C1 segment of cervical spinal cord (tissue), 14 donors: ENCODE results near the gene SPACA5B.
"Not testable (repeated sequence)": the region's sequence is repeated elsewhere in the genome, so short reads cannot be mapped to it uniquely, and the experiment has no call there.

Experiments
- DNase-seq, 14 donors: peaks; one replicate each; lab custom pipeline; 2025; lab: John Stamatoyannopoulos, UW

SPACA5B gene

GRCh38 chrX:48130326-48130725 is at the start of gene SPACA5B:
Gene SPACA5B, plus strand, starts transcription at chrX:48130626. Its CDS starts 62 bp downstream, at chrX:48130688.
- not testable (repeated sequence) for DNase-seq

- DNase-seq: peak in 7 of 14 donors; percentile 0 to 8 (median 2)
These were observed 47.2 kb upstream of the SPACA5B start for GRCh38 chrX:48083212-48083611.

- DNase-seq: no peak
These were observed 46.7 kb upstream of the SPACA5B start for GRCh38 chrX:48083706-48084105.

DNA sequence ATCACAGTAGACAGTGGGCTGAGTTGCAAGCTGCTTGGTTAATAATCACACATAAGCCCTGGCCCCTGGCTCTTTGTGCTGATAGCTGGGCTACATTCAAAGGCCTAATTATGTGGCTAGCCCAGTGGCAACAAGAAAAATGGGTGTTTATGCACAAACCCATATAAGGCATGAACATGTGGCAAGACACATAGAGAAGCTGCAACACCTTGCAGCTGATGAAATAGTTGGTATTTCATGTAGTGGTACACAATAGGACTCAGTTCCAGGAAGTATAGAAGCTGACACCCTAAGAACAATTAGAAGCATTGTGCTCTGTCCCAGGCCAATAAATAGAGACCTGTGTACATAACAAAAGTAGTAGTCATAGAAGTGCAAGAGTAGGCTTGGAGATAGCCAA is 44.3 kb upstream of the SPACA5B start:
- DNase-seq: no peak

- no peak for DNase-seq
These were observed 40.3 kb upstream of the SPACA5B start for GRCh38 chrX:48090123-48090522.

- DNase-seq: not testable (repeated sequence)
These were observed 37.9 kb upstream of the SPACA5B start for GRCh38 chrX:48092558-48092957.

DNA sequence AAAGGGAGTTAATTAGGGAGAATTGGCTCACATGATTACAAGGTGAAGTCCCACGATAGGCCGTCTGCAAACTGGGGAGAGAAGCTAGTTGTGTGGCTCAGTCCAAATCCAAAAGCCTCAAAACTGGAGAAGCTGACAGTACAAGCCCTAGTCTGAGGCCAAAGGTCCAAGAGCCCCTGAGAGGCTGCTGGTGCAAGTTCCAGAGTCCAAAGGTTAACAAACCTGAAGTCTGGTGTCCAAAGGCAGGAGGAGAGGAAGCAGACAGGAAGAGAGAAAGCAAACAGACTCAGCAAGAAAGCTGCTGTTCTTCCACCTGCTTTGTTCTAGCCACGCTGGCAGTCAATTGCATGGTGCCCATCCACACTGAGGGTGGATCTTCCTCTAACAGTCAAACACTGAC is 29.0 kb upstream of the SPACA5B start:
- DNase-seq: no peak

GRCh38 chrX:48102874-48103374 is 27.5 kb upstream of the SPACA5B start:
- DNase-seq: no peak

DNA sequence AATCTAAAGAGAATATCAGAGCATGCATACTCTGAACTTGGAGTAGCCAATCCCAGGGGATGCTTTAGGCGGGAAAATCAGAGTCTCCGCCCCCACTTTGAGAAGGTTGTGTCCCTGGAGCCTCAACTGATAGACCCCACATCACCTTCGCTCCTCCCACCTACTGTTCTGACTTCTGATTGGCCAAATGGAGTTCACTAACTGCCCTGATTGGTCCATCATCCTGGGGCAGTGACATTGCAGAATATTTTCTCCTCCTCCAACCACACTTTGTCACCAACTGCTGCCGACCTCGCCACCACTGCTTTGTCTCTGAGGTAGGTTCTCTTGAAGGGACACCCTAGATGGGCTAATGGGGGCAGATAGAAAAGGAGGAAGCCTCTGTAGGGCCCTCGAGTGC is 22.7 kb upstream of the SPACA5B start:
- no peak for DNase-seq

GRCh38 chrX:48125286-48125685 is 5.1 kb upstream of the SPACA5B start:
- DNase-seq: not testable (repeated sequence)

DNA sequence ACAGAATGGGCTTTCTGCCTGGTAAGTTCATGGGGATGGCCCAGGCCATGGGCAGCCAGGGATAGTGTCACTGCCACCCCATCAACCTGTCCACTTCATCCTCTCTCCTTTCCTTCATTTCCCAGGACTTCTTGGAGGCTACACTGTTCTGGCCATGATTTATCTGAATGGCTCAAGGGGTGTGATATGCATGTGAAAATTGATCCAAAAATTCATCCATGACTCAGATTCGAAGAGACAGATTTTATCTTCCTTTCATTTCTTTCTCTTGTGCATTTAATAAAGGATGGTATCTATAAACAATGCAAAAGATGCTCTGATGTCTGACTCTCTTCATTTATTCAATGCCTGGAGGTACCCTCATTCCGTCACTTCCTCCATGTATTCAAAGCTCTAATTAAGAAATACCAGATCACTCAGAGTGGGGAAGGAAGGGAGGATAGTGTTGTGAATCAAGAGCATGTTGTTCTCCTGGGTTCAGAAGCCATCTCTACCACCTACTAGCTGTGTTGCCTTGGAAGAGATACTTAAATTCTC is 1.9 kb downstream of the SPACA5B start:
- not testable (repeated sequence) for DNase-seq

GRCh38 chrX:48139076-48139475 is 8.7 kb downstream of the SPACA5B start:
- not testable (repeated sequence) for DNase-seq

GRCh38 chrX:48141810-48142508 is 11.5 kb downstream of the SPACA5B start:
- not testable (repeated sequence) for DNase-seq

DNA sequence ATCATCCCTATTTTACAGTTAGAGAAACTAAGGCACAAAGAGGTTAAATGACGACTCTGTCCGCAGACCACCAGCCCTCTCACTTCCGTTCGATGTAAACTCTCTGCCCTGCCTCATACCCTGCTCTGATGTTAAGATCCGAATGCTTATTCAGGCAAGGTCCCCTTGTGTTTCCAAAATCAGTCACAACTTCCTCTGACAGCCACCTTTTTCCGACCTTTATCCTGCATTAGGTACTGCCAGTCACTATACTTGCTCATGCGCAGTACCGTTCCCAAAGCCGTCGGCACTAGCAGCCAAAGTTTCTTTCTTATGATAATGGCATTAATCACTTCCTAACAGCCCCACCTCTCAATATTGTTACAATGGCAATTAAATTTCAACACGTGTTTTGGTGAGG is 12.3 kb downstream of the SPACA5B start:
- DNase-seq: not testable (repeated sequence)

GRCh38 chrX:48153769-48154168 is 23.3 kb downstream of the SPACA5B start:
- no peak for DNase-seq

DNA sequence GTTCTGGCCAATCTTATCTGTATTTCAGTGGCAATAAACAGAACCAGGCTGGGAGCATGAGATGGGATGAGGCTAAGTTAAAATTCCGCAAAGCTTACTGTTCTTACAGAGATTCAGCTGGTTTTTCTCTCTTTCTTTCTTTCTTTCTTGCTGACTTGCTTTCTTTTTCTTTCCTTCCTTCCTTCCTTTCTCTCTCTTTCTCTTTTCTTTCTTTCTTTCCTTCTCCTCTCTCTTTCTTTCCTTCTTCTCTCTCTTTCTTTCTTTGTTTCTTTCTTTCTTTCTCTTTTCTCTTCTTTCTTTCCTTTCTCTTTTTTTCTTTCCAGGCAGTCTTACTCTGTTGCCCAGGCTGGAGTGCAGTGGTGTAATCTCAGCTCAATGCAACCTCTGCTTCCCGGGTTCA is 24.4 kb downstream of the SPACA5B start:
- DNase-seq: no peak

DNA sequence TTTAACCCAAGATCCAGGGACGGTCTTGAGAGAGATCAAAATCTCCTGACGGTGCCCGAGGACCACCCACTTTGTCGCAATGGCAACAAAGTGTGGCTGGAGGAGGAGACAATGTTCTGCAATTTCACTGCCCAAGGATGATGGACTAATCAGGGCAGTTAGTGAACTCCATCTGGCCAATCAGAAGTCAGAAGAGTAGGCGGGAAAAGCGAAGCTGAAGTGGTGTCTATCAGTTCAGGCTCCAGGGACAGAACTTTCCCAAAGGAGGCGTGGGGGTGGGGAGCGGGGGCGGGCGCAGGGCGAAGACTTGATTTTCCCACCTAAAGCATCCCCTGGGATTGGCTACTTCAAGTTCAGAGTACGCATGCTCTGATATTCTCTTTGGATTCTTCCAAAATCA is 25.6 kb downstream of the SPACA5B start:
- DNase-seq: no peak

DNA sequence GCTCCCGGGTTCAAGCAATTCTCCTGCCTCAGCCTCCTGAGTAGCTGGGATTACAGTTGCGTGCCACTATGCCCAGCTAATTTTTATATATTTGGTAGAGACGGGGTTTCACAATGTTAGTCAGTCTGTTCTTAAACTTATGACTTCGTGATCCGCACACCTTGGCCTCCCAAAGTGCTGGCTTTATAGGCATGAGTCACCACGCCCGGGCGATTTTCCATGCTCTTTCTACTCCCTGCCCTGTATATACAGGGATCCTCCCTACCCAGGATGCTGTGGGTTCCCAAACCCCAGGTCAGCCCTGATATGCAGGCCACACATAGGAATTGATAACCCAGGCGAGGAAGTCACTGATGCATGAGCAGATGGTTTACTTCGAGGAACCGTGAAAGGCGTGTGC is 34.8 kb downstream of the SPACA5B start:
- DNase-seq: no peak

DNA sequence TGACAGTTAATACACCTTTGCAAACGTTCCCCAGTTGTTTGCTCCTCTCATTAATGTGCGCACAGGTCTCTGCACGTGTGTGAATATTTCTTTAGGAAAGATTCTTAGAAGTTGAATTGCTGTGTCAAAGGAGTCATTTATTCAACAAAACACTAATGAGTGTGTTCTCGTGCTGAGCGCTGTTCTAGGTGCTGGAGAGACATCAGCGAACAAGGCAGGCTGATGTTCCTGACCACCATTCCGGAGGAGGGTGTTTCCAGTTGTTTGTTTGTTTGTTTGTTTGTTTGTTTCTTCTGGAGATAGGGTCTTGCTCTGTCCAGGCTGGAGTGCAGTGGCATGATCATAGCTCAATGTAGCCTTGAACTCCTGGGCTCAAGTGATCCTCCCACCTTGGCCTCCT is 35.9 kb downstream of the SPACA5B start:
- DNase-seq: not testable (repeated sequence)

- DNase-seq: no peak
These were observed 49.3 kb downstream of the SPACA5B start for GRCh38 chrX:48179691-48180090.

GRCh38 chrX:48180811-48181210 is 50.4 kb downstream of the SPACA5B start:
- no peak for DNase-seq

DNA sequence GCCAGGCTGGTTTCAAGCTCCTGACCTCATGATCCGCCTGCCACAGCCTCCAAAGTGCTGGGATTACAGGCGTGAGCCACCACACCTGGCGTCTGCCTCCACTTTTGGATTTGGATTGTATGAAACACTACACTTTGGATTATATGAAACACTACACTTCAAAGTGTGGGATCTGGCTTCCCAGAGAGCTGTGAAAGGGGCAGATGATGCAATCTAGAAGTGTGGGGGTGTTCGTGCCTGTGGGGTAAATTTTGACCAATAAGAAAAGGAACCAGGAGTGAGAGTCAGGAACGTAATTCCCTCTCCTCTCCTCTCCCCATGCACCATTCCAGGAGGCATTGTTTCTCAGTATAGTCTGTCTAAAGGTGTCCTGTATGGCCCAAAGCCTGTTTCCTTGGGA is 51.5 kb downstream of the SPACA5B start:
- DNase-seq: not testable (repeated sequence)
